CD4-positive, alpha-beta T cell treated with Interleukin-15 for 1 hour (primary cell): ENCODE data around the gene ACTG1.
"Not testable (repeated sequence)": the region's sequence is repeated elsewhere in the genome, so short reads cannot be mapped to it uniquely, and the experiment has no call there.

ENCODE experiments used
- DNase-seq: peaks from one replicate; pipeline ENCODE4 v3.0.0-alpha.2; 2020

ACTG1 gene

GRCh38 chr17:81531998-81532404 lies 19.4 kb upstream of the ACTG1 start:
- not testable (repeated sequence) for DNase-seq

- DNase-seq: not testable (repeated sequence)
These were observed 18.4 kb upstream of the ACTG1 start for GRCh38 chr17:81531013-81531412.

GRCh38 chr17:81529437-81529803 lies 16.8 kb upstream of the ACTG1 start:
- DNase-seq: no peak

GRCh38 chr17:81528651-81529436 lies 16.2 kb upstream of the ACTG1 start:
- DNase-seq: no peak

GRCh38 chr17:81528384-81528650 lies 15.7 kb upstream of the ACTG1 start:
- no peak for DNase-seq

GRCh38 chr17:81527591-81528383 lies 15.2 kb upstream of the ACTG1 start, which contains the start of gene FSCN2:
FSCN2 (plus strand) TSS chr17:81528377; CDS start chr17:81528532, 155 bp downstream.
- DNase-seq: no peak

GRCh38 chr17:81526662-81527571 lies 14.3 kb upstream of the ACTG1 start:
- DNase-seq: no peak

- no peak for DNase-seq
These were observed 12.2 kb upstream of the ACTG1 start for GRCh38 chr17:81524865-81525159.

- no peak for DNase-seq
These were observed 11.7 kb upstream of the ACTG1 start for GRCh38 chr17:81524039-81524864.

- DNase-seq: no peak
These were observed 10.9 kb upstream of the ACTG1 start for GRCh38 chr17:81523402-81524038.

GRCh38 chr17:81522491-81523401 lies 10.1 kb upstream of the ACTG1 start:
- no peak for DNase-seq

GRCh38 chr17:81520021-81520901 lies 7.7 kb upstream of the ACTG1 start:
- DNase-seq: no peak

- peak; percentile 75 for DNase-seq
These were observed 6.9 kb upstream of the ACTG1 start for GRCh38 chr17:81519284-81520020.

GRCh38 chr17:81518785-81519283 lies 6.2 kb upstream of the ACTG1 start:
- no peak for DNase-seq

- DNase-seq: no peak
These were observed 5.7 kb upstream of the ACTG1 start for GRCh38 chr17:81518113-81518784.

GRCh38 chr17:81517339-81518112 lies 4.9 kb upstream of the ACTG1 start:
- peak; percentile 71 for DNase-seq

- DNase-seq: no peak
These were observed 4.4 kb upstream of the ACTG1 start for GRCh38 chr17:81517009-81517338.

- DNase-seq: no peak
These were observed 3.8 kb upstream of the ACTG1 start for GRCh38 chr17:81516439-81516838.
